Measurements from ENCODE around the gene ANKRD53.

The ANKRD53 gene

GRCh38 chr2:70978341-70979179 lies at the start of gene ANKRD53:
ANKRD53 (plus strand) TSS chr2:70978630; CDS start chr2:70978646, 16 bp downstream.
- DNase-seq = no peak

GRCh38 chr2:70930371-70931329 lies 47.8 kb upstream of the ANKRD53 start:
- DNase-seq = no peak

GRCh38 chr2:70931376-70932000 lies 46.9 kb upstream of the ANKRD53 start:
- DNase-seq = no peak

- no peak for DNase-seq
These were observed 45.7 kb upstream of the ANKRD53 start for GRCh38 chr2:70932631-70933230.

GRCh38 chr2:70934981-70935380 lies 43.4 kb upstream of the ANKRD53 start:
- DNase-seq = no peak

- DNase-seq = no peak
These were observed 42.8 kb upstream of the ANKRD53 start, which contains the start of gene ATP6V1B1 for GRCh38 chr2:70935468-70936164. ATP6V1B1 (plus strand) TSS chr2:70935900; CDS start chr2:70935955, 55 bp downstream.

GRCh38 chr2:70936165-70936978 lies 42.1 kb upstream of the ANKRD53 start:
- DNase-seq = no peak

- DNase-seq = no peak
These were observed 41.2 kb upstream of the ANKRD53 start for GRCh38 chr2:70936979-70937811.

- no peak for DNase-seq
These were observed 40.4 kb upstream of the ANKRD53 start for GRCh38 chr2:70937866-70938585.

- DNase-seq = no peak
These were observed 39.9 kb upstream of the ANKRD53 start for GRCh38 chr2:70938586-70938950.

- DNase-seq = no peak
These were observed 39.2 kb upstream of the ANKRD53 start for GRCh38 chr2:70939001-70939838.

GRCh38 chr2:70939839-70940580 lies 38.4 kb upstream of the ANKRD53 start:
- DNase-seq = no peak

- DNase-seq = no peak
These were observed 37.2 kb upstream of the ANKRD53 start for GRCh38 chr2:70941186-70941585.

- no peak for DNase-seq
These were observed 36.7 kb upstream of the ANKRD53 start for GRCh38 chr2:70941701-70942100.

- DNase-seq = no peak
These were observed 35.8 kb upstream of the ANKRD53 start for GRCh38 chr2:70942396-70943204.

- DNase-seq = no peak
These were observed 35.1 kb upstream of the ANKRD53 start for GRCh38 chr2:70943205-70943871.
